HepG2 (cell line): ENCODE results near the gene PTH2. TPM values are rescaled to one million over a fixed set of nuclear protein-coding genes. Genes with fewer than 3 reads are reported as not detected.

ENCODE experiments used
- ATAC-seq: fragments of 200-7000 bp; cut with Tn5 transposase; 3 replicates; pipeline ENCODE4 v1.9.1; 2020; ENCODE audit warnings: mild to moderate bottlenecking, moderate library complexity
- BruUV-seq: library from RNA; stranded (reverse); fragments of 400-500 nt; replicated peaks from 2 replicates; lab custom pipeline; 2021; lab: Mats Ljungman, UMichigan
- CTCF ChIA-PET: fragments of 300-600 bp; formaldehyde crosslinking; extraction: SDS; loops from one replicate; lab custom pipeline; 2021; ENCODE audit warnings: low total read pairs, inconsistent platforms, low intra/inter-chr PET ratio; lab: Yijun Ruan, JAX
- POLR2A ChIA-PET: fragments of 350-600 bp; sonication (Branson Sonifier 250); formaldehyde crosslinking; loops from one replicate; lab custom pipeline; 2020; ENCODE audit warnings: antibody characterized with exemption, inconsistent platforms; lab: Yijun Ruan, JAX
- DNase-seq: peaks from one replicate; pipeline ENCODE4 v3.0.0-alpha.2; 2015; ENCODE audit warnings: low spot score
- FAIRE-seq: peaks from 3 replicates; lab custom pipeline; 2011; peaks lifted over from hg19 to GRCh38; lab: Jason Lieb, UNC
- H2AFZ ChIP-seq: one replicate; pipeline ENCODE4 v1.6.1; 2011; ENCODE audit warnings: low read length, inconsistent platforms
- H3K27ac ChIP-seq: fragments of 300-600 bp; 3 replicates; pipeline ENCODE4 v1.8.0; 2011; ENCODE audit warnings: mixed run types, mild to moderate bottlenecking, mixed read lengths, low read length, inconsistent platforms; ENCODE audit not compliant: insufficient read depth; ENCODE audit errors: extremely low read length
- H3K27me3 ChIP-seq, 2 experiments: fragments of 200-600 bp in 1 of 2; 2 replicates in 1 of 2; 3 replicates in 1 of 2; pipeline versions ENCODE4 v1.6.0 to v1.8.0; 2011; ENCODE audit warnings: low read length in 2 of 2, mild to moderate bottlenecking in 2 of 2, moderate library complexity in 2 of 2, inconsistent platforms in 1 of 2; ENCODE audit not compliant: insufficient read depth in 2 of 2, control insufficient read depth in 1 of 2
- H3K36me3 ChIP-seq, 2 experiments: fragments of 200-600 bp in 1 of 2; replicated peaks in 1 of 2; 2 replicates in 1 of 2; 3 replicates in 1 of 2; pipeline versions ENCODE4 v1.5.1 to v1.8.0; 2011; ENCODE audit warnings: low read length in 2 of 2, inconsistent platforms in 1 of 2; ENCODE audit not compliant: insufficient read depth in 2 of 2, control insufficient read depth in 1 of 2
- H3K4me1 ChIP-seq: 2 replicates; pipeline ENCODE4 v1.5.1; 2012; ENCODE audit warnings: low read length, inconsistent platforms; ENCODE audit not compliant: insufficient read depth
- H3K4me2 ChIP-seq: 2 replicates; pipeline ENCODE4 v1.6.0; 2011; ENCODE audit warnings: low read depth, low read length, inconsistent platforms
- H3K4me3 ChIP-seq, 3 experiments: fragments of 200-600 bp in 1 of 3; sonication (generic), shearing (Covaris generic) in 1 of 3; replicated peaks in 1 of 3; 2 replicates each; pipeline ENCODE4 v1.5.1; 2011 to 2016; ENCODE audit warnings: low read length in 3 of 3, inconsistent platforms in 2 of 3, low read depth in 2 of 3, mild to moderate bottlenecking in 2 of 3, control low read depth in 1 of 3, mixed read lengths in 1 of 3; ENCODE audit not compliant: insufficient read depth in 1 of 3
- H3K79me2 ChIP-seq: one replicate; pipeline ENCODE4 v1.6.1; 2011; ENCODE audit warnings: low read length, inconsistent platforms; ENCODE audit not compliant: insufficient read depth
- H3K9ac ChIP-seq: 2 replicates; pipeline ENCODE4 v1.6.0; 2011; ENCODE audit warnings: mild to moderate bottlenecking, low read depth, low read length, inconsistent platforms; ENCODE audit not compliant: insufficient read depth
- H3K9me3 ChIP-seq: 2 replicates; pipeline ENCODE4 v1.5.1; 2012; ENCODE audit warnings: mild to moderate bottlenecking, low read length
- H4K20me1 ChIP-seq: 2 replicates; pipeline ENCODE4 v1.6.0; 2011; ENCODE audit warnings: inconsistent platforms, mild to moderate bottlenecking, low read length, moderate library complexity; ENCODE audit not compliant: insufficient read depth
- MEIS2 ChIP-seq: sonication (generic); formaldehyde crosslinking; IDR thresholded peaks from 2 replicates; pipeline ENCODE4 v1.9.0; 2021; ENCODE audit warnings: mild to moderate bottlenecking, missing genetic modification reagents
- MTERF4 ChIP-seq: sonication (generic); formaldehyde crosslinking; IDR thresholded peaks from 2 replicates; pipeline ENCODE4 v1.8.0; 2023; ENCODE audit warnings: mild to moderate bottlenecking, missing genetic modification reagents
- MZF1 ChIP-seq: sonication (generic); formaldehyde crosslinking; IDR thresholded peaks from 2 replicates; pipeline ENCODE4 v1.8.1; 2023; ENCODE audit warnings: mild to moderate bottlenecking, missing genetic modification reagents, borderline replicate concordance
- NFKBIZ ChIP-seq: IDR thresholded peaks from 2 replicates; pipeline ENCODE4 v1.6.1; 2018; ENCODE audit warnings: missing genetic modification reagents, missing compliant biosample characterization
- SP1 ChIP-seq, 2 experiments: fragments of 450-650 bp in 1 of 2; sonication (generic) in 1 of 2; formaldehyde crosslinking in 1 of 2; IDR thresholded peaks; 2 replicates each; pipeline versions ENCODE4 v1.4.0 to v1.6.1; 2016 to 2020; ENCODE audit warnings: missing genetic modification reagents in 1 of 2
- TBX3 ChIP-seq: fragments of 450-650 bp; IDR thresholded peaks from 2 replicates; pipeline ENCODE4 v1.6.1; 2017; ENCODE audit warnings: antibody characterized with exemption, mild to moderate bottlenecking, inconsistent platforms, borderline replicate concordance
- USF2 ChIP-seq, 2 experiments: sonication (generic) in 1 of 2; formaldehyde crosslinking in 1 of 2; IDR thresholded peaks; 2 replicates each; pipeline versions ENCODE4 v1.5.1 to v1.6.1; 2011 to 2020; ENCODE audit warnings: borderline replicate concordance in 1 of 2, low read depth in 1 of 2, low read length in 1 of 2, mild to moderate bottlenecking in 1 of 2, missing genetic modification reagents in 1 of 2, moderate library complexity in 1 of 2
- ZBTB2 ChIP-seq: sonication (generic); formaldehyde crosslinking; IDR thresholded peaks from 2 replicates; pipeline ENCODE4 v1.8.0; 2022; ENCODE audit warnings: low read depth, missing genetic modification reagents
- ZBTB21 ChIP-seq: sonication (generic); formaldehyde crosslinking; IDR thresholded peaks from 2 replicates; pipeline ENCODE4 v1.4.0; 2020; ENCODE audit warnings: missing genetic modification reagents
- ZBTB7A ChIP-seq: sonication (generic); formaldehyde crosslinking; IDR thresholded peaks from 2 replicates; pipeline ENCODE4 v1.8.0; 2022; ENCODE audit warnings: mild to moderate bottlenecking, missing genetic modification reagents
- ZBTB7B ChIP-seq: sonication (generic); formaldehyde crosslinking; IDR thresholded peaks from 2 replicates; pipeline ENCODE4 v1.4.0; 2020; ENCODE audit warnings: missing genetic modification reagents
- ZNF543 ChIP-seq: sonication (generic); formaldehyde crosslinking; IDR thresholded peaks from 2 replicates; pipeline ENCODE4 v1.4.0; 2020; ENCODE audit warnings: mild to moderate bottlenecking, missing genetic modification reagents
- ZNF792 ChIP-seq: IDR thresholded peaks from 2 replicates; pipeline ENCODE4 v1.6.1; 2016
- ZSCAN12 ChIP-seq: sonication (generic); formaldehyde crosslinking; IDR thresholded peaks from 2 replicates; pipeline ENCODE4 v1.9.0; 2021; ENCODE audit warnings: mild to moderate bottlenecking, missing genetic modification reagents
- WGBS: methylation state at CpG from one replicate; pipeline ENCODE4 v1.1.6; 2017; ENCODE audit warnings: low lambda C conversion rate; 5-methylcytosine and 5-hydroxymethylcytosine counted together
- in situ Hi-C: cut with HindIII; loops from 2 replicates; pipeline ENCODE4 v1.10.0; 2017; ENCODE audit warnings: low pct_unique_long_range_greater_than_20kb; ENCODE audit not compliant: extremely low pct_ligation_motif_present
- intact Hi-C: fragments of 100-400 bp; cut with micrococcal nuclease; formaldehyde crosslinking; loops from one replicate; pipeline ENCODE4 v1.10.0; 2022; ENCODE audit not compliant: unreplicated experiment
- polyA plus RNA-seq, 8 experiments: library from polyadenylated mRNA; depleted of rRNA in 3 of 8; stranded (reverse) in 7 of 8; unstranded in 1 of 8; fragments of >200 nt; fragmentation: Illumina TruSeq in 4 of 8; extraction: Trizol in 4 of 8; gene quantifications; 2 replicates each; pipeline versions ENCODE4 v1.2.1 to v1.2.3, GENCODE V29; 2011 to 2016; ENCODE audit warnings: low read depth in 4 of 8, missing spikeins in 1 of 8, mixed read lengths in 1 of 8; ENCODE audit not compliant: insufficient read depth in 1 of 8
- total RNA-seq, 5 experiments: library from RNA; depleted of rRNA; stranded (reverse); fragments of >200 nt; fragmentation: Illumina TruSeq; extraction: Trizol; gene quantifications; 2 replicates each; pipeline ENCODE4 v1.2.3, GENCODE V29; 2016; ENCODE audit warnings: low read depth in 1 of 5

The PTH2 gene
- total and polyA plus RNA-seq, 2 of the 13 experiments (the other 11 are each of a cell fraction or from before 2014, with no cell fraction given), result not detected

- TF ChIP-seq MZF1 (no peak), MEIS2 (CRISPR knock-in tag) (peak; percentile 64; the same call in 1 of the 2 replicates)
Observed at GRCh38 chr19:49391581-49392399, 31.5 kb downstream of the PTH2 start (continued).

- H3K9ac ChIP-seq, result no peak overlapping the region
Observed at GRCh38 chr19:49390929-49391359, 32.3 kb downstream of the PTH2 start.

More at GRCh38 chr19:49390929-49391359, 32.3 kb downstream of the PTH2 start:
- intact Hi-C loops (loop anchor here (5.0 kb wide), 1 partner anchor 36 kb away; the partner anchor contains the start of gene GFY), in situ Hi-C loops (loop anchor here (5.0 kb wide), 1 partner anchor 36 kb away; the partner anchor contains the start of gene GFY)
- H3K27ac ChIP-seq, result no peak overlapping the region
- peaks cover 6 to 38% of the 10 kb centered on the region in 2 experiments for H3K27me3 ChIP-seq
- BruUV-seq, result no TSS peak
- H4K20me1 ChIP-seq, result no peaks in the 10 kb centered on the region
- ATAC-seq, result no peak
- H3K4me2 ChIP-seq, result no peak overlapping the region
- 34% methylated on average over 9 of the region's 9 CpGs for WGBS
- CTCF ChIA-PET, result interaction anchor here (1.7 to 3.3 kb wide), 2 partner anchors 40 to 52 kb away, joined by 16 to 45 read pairs; no protein-coding TSS in a partner anchor
- no peaks in the 10 kb centered on the region for H3K4me1 ChIP-seq
- FAIRE-seq, result no peak
- TF ChIP-seq ZNF543 (CRISPR knock-in tag) (no peak), ZBTB2 (no peak), SP1 (IDR thresholded peaks at IDR 0.05) (no peak), SP1 (CRISPR knock-in tag; IDR thresholded peaks at IDR 0.05) (no peak), TBX3 (no peak), ZBTB7B (no peak), MTERF4 (CRISPR knock-in tag) (no peak), ZBTB21 (CRISPR knock-in tag) (no peak), ZNF792 (CRISPR knock-in tag) (no peak), NFKBIZ (no peak), ZSCAN12 (CRISPR knock-in tag) (no peak), USF2 (IDR thresholded peaks at IDR 0.05; ENCODE audit: low read depth, low read length) (no peak), USF2 (CRISPR knock-in tag; IDR thresholded peaks at IDR 0.05; ENCODE audit: borderline replicate concordance) (no peak), ZBTB7A (CRISPR knock-in tag) (no peak)
- H3K79me2 ChIP-seq, result no peaks in the 10 kb centered on the region
- H3K9me3 ChIP-seq, result no peaks in the 10 kb centered on the region
- no peak overlapping the region for H2AFZ ChIP-seq
- no peak for DNase-seq
- POLR2A ChIA-PET, result no interaction called here
- H3K36me3 ChIP-seq, result no peaks in the 10 kb centered on the region
- H3K4me3 ChIP-seq, result no peak overlapping the region
